Activated naive CD8-positive, alpha-beta T cell treated with anti-CD3 and anti-CD28 coated beads, Interleukin-2, amount 50 U/mL, for 24 hours (primary cell): Measurements from ENCODE around the gene LYL1.

ENCODE experiments used
- ATAC-seq: fragments of 150-1000 bp; cut with Tn5 transposase; one replicate; pipeline ENCODE4 v1.10.0; 2021
- DNase-seq: peaks from one replicate; pipeline ENCODE4 v3.0.0; 2021
- H3K27ac Mint-ChIP-seq: one replicate; pipeline ENCODE4 v1.8.0; 2021; ENCODE audit warnings: mild to moderate bottlenecking, mixed read lengths
- H3K27me3 Mint-ChIP-seq: one replicate; pipeline ENCODE4 v1.8.0; 2021; ENCODE audit warnings: mixed read lengths
- H3K36me3 Mint-ChIP-seq: one replicate; pipeline ENCODE4 v1.8.0; 2021; ENCODE audit warnings: low read depth, mixed read lengths
- H3K4me1 Mint-ChIP-seq: one replicate; pipeline ENCODE4 v1.8.0; 2021; ENCODE audit warnings: mixed read lengths
- H3K4me3 Mint-ChIP-seq: one replicate; pipeline ENCODE4 v1.8.0; 2021; ENCODE audit warnings: mild to moderate bottlenecking, moderate library complexity, mixed read lengths
- H3K9me3 Mint-ChIP-seq: one replicate; pipeline ENCODE4 v1.8.0; 2021; ENCODE audit warnings: mixed read lengths

The LYL1 gene

GRCh38 chr19:13095393-13095784 is 7.3 kb downstream of the LYL1 start:
- Mint-ChIP-seq H3K27ac (no peak overlapping the region), H3K9me3 (no peaks in the 10 kb centered on the region), H3K4me3 (no peak overlapping the region), H3K4me1 (peaks cover 40% of the 10 kb centered on the region), H3K27me3 (peaks cover 24% of the 10 kb centered on the region), H3K36me3 (peaks cover 7% of the 10 kb centered on the region)
- DNase-seq (peak; percentile 25), ATAC-seq (no peak)

- H3K4me1 Mint-ChIP-seq: peaks cover 35% of the 10 kb centered on the region
- ATAC-seq: no peak
- DNase-seq: peak; percentile 36
- no peak overlapping the region for H3K4me3 Mint-ChIP-seq
- no peak overlapping the region for H3K27ac Mint-ChIP-seq
- peaks cover 24% of the 10 kb centered on the region for H3K27me3 Mint-ChIP-seq
- H3K9me3 Mint-ChIP-seq: no peaks in the 10 kb centered on the region
- peaks cover 2% of the 10 kb centered on the region for H3K36me3 Mint-ChIP-seq
These were observed 7.8 kb downstream of the LYL1 start for GRCh38 chr19:13094771-13095392.

GRCh38 chr19:13094106-13094504 is 8.6 kb downstream of the LYL1 start:
- H3K27me3 Mint-ChIP-seq: peaks cover 23% of the 10 kb centered on the region
- H3K27ac Mint-ChIP-seq: no peak overlapping the region
- DNase-seq (no peak), ATAC-seq (no peak)
- no peak overlapping the region for H3K4me3 Mint-ChIP-seq
- no peaks in the 10 kb centered on the region for H3K9me3 Mint-ChIP-seq
- H3K36me3 Mint-ChIP-seq: no peaks in the 10 kb centered on the region
- peaks cover 29% of the 10 kb centered on the region for H3K4me1 Mint-ChIP-seq

GRCh38 chr19:13093407-13094105 is 9.1 kb downstream of the LYL1 start:
- Mint-ChIP-seq H3K9me3 (no peaks in the 10 kb centered on the region), H3K27ac (no peak overlapping the region), H3K36me3 (no peaks in the 10 kb centered on the region), H3K27me3 (peaks cover 21% of the 10 kb centered on the region), H3K4me1 (peaks cover 25% of the 10 kb centered on the region), H3K4me3 (no peak overlapping the region)
- ATAC-seq (peak; percentile 78), DNase-seq (peak; percentile 80)

GRCh38 chr19:13092606-13093235 is 9.9 kb downstream of the LYL1 start:
- ATAC-seq: no peak
- no peak overlapping the region for H3K27ac Mint-ChIP-seq

GRCh38 chr19:13092158-13092543 is 10.5 kb downstream of the LYL1 start:
- no peaks in the 10 kb centered on the region for H3K36me3 Mint-ChIP-seq
- no peak overlapping the region for H3K4me3 Mint-ChIP-seq
- ATAC-seq (no peak), DNase-seq (no peak)
- peaks cover 20% of the 10 kb centered on the region for H3K27me3 Mint-ChIP-seq
- H3K4me1 Mint-ChIP-seq: peaks cover 19% of the 10 kb centered on the region
- no peaks in the 10 kb centered on the region for H3K9me3 Mint-ChIP-seq
- no peak overlapping the region for H3K27ac Mint-ChIP-seq

More at GRCh38 chr19:13092606-13093235, 9.9 kb downstream of the LYL1 start:
- H3K36me3 Mint-ChIP-seq: no peaks in the 10 kb centered on the region
- H3K27me3 Mint-ChIP-seq: peaks cover 21% of the 10 kb centered on the region
- no peak overlapping the region for H3K4me3 Mint-ChIP-seq
- DNase-seq: no peak
- peaks cover 20% of the 10 kb centered on the region for H3K4me1 Mint-ChIP-seq
- H3K9me3 Mint-ChIP-seq: no peaks in the 10 kb centered on the region

- Mint-ChIP-seq H3K27me3 (peaks cover 16% of the 10 kb centered on the region), H3K4me3 (no peak overlapping the region), H3K36me3 (no peaks in the 10 kb centered on the region), H3K9me3 (no peaks in the 10 kb centered on the region), H3K27ac (no peak overlapping the region), H3K4me1 (peaks cover 15% of the 10 kb centered on the region)
- no peak for DNase-seq
- no peak for ATAC-seq
These were observed 11.1 kb downstream of the LYL1 start for GRCh38 chr19:13091400-13092157.

GRCh38 chr19:13090511-13091231 is 12.0 kb downstream of the LYL1 start:
- H3K4me3 Mint-ChIP-seq: no peak overlapping the region
- H3K4me1 Mint-ChIP-seq: peaks cover 10% of the 10 kb centered on the region
- no peaks in the 10 kb centered on the region for H3K36me3 Mint-ChIP-seq
- H3K27ac Mint-ChIP-seq: no peak overlapping the region
- DNase-seq (no peak), ATAC-seq (no peak)
- H3K27me3 Mint-ChIP-seq: peaks cover 7% of the 10 kb centered on the region
- H3K9me3 Mint-ChIP-seq: no peaks in the 10 kb centered on the region

- Mint-ChIP-seq H3K9me3 (no peaks in the 10 kb centered on the region), H3K27me3 (peaks cover 6% of the 10 kb centered on the region), H3K27ac (no peak overlapping the region), H3K4me1 (peaks cover 10% of the 10 kb centered on the region), H3K36me3 (no peaks in the 10 kb centered on the region), H3K4me3 (no peak overlapping the region)
- no peak for ATAC-seq
- no peak for DNase-seq
These were observed 12.7 kb downstream of the LYL1 start for GRCh38 chr19:13089857-13090507.

- Mint-ChIP-seq H3K9me3 (no peaks in the 10 kb centered on the region), H3K4me3 (no peak overlapping the region), H3K27me3 (peaks cover under 1% of the 10 kb centered on the region), H3K4me1 (peaks cover 5% of the 10 kb centered on the region), H3K27ac (no peak overlapping the region), H3K36me3 (no peaks in the 10 kb centered on the region)
- ATAC-seq (peak; percentile 39), DNase-seq (no peak)
These were observed 13.4 kb downstream of the LYL1 start for GRCh38 chr19:13089139-13089856.

GRCh38 chr19:13087795-13088537 is 14.7 kb downstream of the LYL1 start:
- Mint-ChIP-seq H3K4me1 (no peaks in the 10 kb centered on the region), H3K27me3 (no peaks in the 10 kb centered on the region), H3K4me3 (no peak overlapping the region), H3K27ac (no peak overlapping the region), H3K9me3 (no peaks in the 10 kb centered on the region), H3K36me3 (no peaks in the 10 kb centered on the region)
- no peak for ATAC-seq
- no peak for DNase-seq

GRCh38 chr19:13087295-13087694 is 15.4 kb downstream of the LYL1 start:
- Mint-ChIP-seq H3K27ac (no peak overlapping the region), H3K27me3 (no peaks in the 10 kb centered on the region), H3K4me3 (no peak overlapping the region), H3K36me3 (no peaks in the 10 kb centered on the region), H3K9me3 (no peaks in the 10 kb centered on the region), H3K4me1 (no peaks in the 10 kb centered on the region)
- DNase-seq: no peak
- no peak for ATAC-seq

GRCh38 chr19:13086341-13086740 is 16.3 kb downstream of the LYL1 start:
- DNase-seq (no peak), ATAC-seq (no peak)
- Mint-ChIP-seq H3K4me3 (no peak overlapping the region), H3K27ac (no peak overlapping the region), H3K27me3 (no peaks in the 10 kb centered on the region), H3K36me3 (no peaks in the 10 kb centered on the region), H3K9me3 (no peaks in the 10 kb centered on the region), H3K4me1 (no peaks in the 10 kb centered on the region)
